B cell (primary cell): ENCODE measurements around the gene LENG1.

Experiments
- EZH2 ChIP-seq: IDR thresholded peaks from 2 replicates; pipeline ENCODE4 v1.6.1; 2012; ENCODE audit warnings: borderline replicate concordance, low read depth, mild to moderate bottlenecking, moderate library complexity, low read length; ENCODE audit not compliant: insufficient read depth, poor library complexity, severe bottlenecking
- TF ChIP-seq, protein P1 (sequence below): fragments of 200-600 bp; IDR thresholded peaks from one replicate; pipeline ENCODE4 v1.8.0; 2022; ENCODE audit warnings: antibody characterized with exemption, mild to moderate bottlenecking

DNA sequence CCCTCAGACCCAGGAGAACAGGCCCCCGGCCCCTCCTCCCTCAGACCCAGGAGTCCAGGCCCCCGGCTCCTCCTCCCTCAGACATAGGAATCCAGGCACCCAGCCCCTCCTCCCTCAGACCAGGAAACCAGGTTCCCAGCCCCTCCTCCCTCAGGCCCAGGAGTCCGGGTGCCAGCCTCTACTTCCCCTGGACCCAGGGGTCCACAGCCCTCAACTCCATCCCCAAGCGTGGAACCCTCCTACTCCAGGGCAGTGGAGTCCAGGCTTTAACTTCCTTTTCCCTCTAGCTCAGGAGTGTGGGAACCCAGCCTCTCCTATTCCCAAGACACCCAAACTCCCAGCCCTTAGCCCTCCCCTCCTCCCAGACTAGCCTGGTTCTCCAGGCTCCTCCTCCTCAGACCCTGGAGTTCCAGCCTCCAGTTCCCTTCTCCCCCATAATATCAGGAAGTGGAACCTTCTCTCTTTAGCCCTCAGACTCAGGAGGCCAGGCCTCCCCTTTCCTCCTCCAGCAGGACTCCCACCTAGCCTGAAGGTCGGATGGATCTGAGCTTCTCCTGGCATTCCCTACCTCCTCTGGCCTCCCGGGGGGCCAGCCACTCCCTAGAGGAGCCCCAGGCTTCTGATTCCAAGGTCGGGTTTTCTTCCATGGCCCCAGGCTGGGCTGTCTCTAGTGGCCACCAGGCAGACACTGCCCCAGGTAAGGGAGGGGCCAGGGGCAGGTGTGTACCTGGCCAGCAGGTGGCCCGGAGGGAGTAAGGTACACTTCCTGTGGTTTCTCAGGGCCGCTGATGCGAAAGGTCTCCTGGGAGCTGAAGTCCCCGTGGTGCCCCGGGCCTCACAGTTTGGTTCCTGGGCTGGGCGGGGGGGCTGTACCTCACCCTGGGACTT lies 13.2 kb upstream of the LENG1 start, which contains the start of gene TMC4:
- no peak for TF ChIP-seq EZH2
- TF ChIP-seq, protein P1, sequence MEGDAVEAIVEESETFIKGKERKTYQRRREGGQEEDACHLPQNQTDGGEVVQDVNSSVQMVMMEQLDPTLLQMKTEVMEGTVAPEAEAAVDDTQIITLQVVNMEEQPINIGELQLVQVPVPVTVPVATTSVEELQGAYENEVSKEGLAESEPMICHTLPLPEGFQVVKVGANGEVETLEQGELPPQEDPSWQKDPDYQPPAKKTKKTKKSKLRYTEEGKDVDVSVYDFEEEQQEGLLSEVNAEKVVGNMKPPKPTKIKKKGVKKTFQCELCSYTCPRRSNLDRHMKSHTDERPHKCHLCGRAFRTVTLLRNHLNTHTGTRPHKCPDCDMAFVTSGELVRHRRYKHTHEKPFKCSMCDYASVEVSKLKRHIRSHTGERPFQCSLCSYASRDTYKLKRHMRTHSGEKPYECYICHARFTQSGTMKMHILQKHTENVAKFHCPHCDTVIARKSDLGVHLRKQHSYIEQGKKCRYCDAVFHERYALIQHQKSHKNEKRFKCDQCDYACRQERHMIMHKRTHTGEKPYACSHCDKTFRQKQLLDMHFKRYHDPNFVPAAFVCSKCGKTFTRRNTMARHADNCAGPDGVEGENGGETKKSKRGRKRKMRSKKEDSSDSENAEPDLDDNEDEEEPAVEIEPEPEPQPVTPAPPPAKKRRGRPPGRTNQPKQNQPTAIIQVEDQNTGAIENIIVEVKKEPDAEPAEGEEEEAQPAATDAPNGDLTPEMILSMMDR: peak; percentile 12
